H9 (cell line): ENCODE results near the gene LDB3. TPM values are rescaled to one million over a fixed set of nuclear protein-coding genes. Genes with fewer than 3 reads are reported as not detected.

ENCODE experiments used
- DNase-seq: peaks from one replicate; pipeline ENCODE4 v3.0.0-alpha.2; 2017
- H2AFZ ChIP-seq: one replicate; pipeline ENCODE4 v1.6.1; 2013; ENCODE audit warnings: mild to moderate bottlenecking, low read length, control low read depth, moderate library complexity
- H2AK5ac ChIP-seq: 2 replicates; pipeline ENCODE4 v1.6.1; 2013; ENCODE audit warnings: low read length, control low read depth, mixed read lengths; ENCODE audit not compliant: insufficient read length
- H2BK120ac ChIP-seq: one replicate; pipeline ENCODE4 v1.6.1; 2013; ENCODE audit warnings: low read depth, mild to moderate bottlenecking, low read length, control low read depth, inconsistent platforms; ENCODE audit not compliant: poor library complexity, severe bottlenecking
- H2BK12ac ChIP-seq: 2 replicates; pipeline ENCODE4 v1.6.1; 2013; ENCODE audit warnings: low read length, control low read depth, mixed read lengths, low read depth; ENCODE audit not compliant: insufficient read length
- H2BK15ac ChIP-seq: 2 replicates; pipeline ENCODE4 v1.6.1; 2013; ENCODE audit warnings: low read depth, low read length, control low read depth
- H2BK20ac ChIP-seq: one replicate; pipeline ENCODE4 v1.6.1; 2013; ENCODE audit warnings: low read depth, mild to moderate bottlenecking, low read length, control low read depth, inconsistent platforms; ENCODE audit not compliant: poor library complexity, severe bottlenecking
- H2BK5ac ChIP-seq: 2 replicates; pipeline ENCODE4 v1.6.1; 2013; ENCODE audit warnings: low read length, control low read depth, mixed read lengths; ENCODE audit not compliant: insufficient read length
- H3K14ac ChIP-seq: 2 replicates; pipeline ENCODE4 v1.6.1; 2013; ENCODE audit warnings: low read length, control low read depth; ENCODE audit not compliant: insufficient read depth
- H3K18ac ChIP-seq: 2 replicates; pipeline ENCODE4 v1.6.1; 2013; ENCODE audit warnings: low read depth, mild to moderate bottlenecking, mixed read lengths, low read length, control low read depth; ENCODE audit not compliant: insufficient read length
- H3K23ac ChIP-seq: 2 replicates; pipeline ENCODE4 v1.6.1; 2013; ENCODE audit warnings: low read length, control low read depth, mixed read lengths, low read depth; ENCODE audit not compliant: insufficient read length
- H3K23me2 ChIP-seq: 2 replicates; pipeline ENCODE4 v1.6.1; 2013; ENCODE audit warnings: low read depth, mild to moderate bottlenecking, mixed read lengths, low read length, control low read depth; ENCODE audit not compliant: insufficient read length, poor library complexity, severe bottlenecking
- H3K27ac ChIP-seq: 2 replicates; pipeline ENCODE4 v1.5.1; 2013; ENCODE audit warnings: low read length, control low read depth, mixed read lengths, low read depth; ENCODE audit not compliant: insufficient read length
- H3K27me3 ChIP-seq: 2 replicates; pipeline ENCODE4 v1.6.1; 2013; ENCODE audit warnings: low read length, control low read depth, inconsistent platforms; ENCODE audit not compliant: insufficient read depth
- H3K4ac ChIP-seq: 2 replicates; pipeline ENCODE4 v1.6.1; 2013; ENCODE audit warnings: low read depth, mild to moderate bottlenecking, control low read depth, inconsistent platforms, low read length, moderate library complexity
- H3K4me1 ChIP-seq: 2 replicates; pipeline ENCODE4 v1.6.1; 2013; ENCODE audit warnings: low read length, control low read depth, inconsistent platforms; ENCODE audit not compliant: insufficient read depth
- H3K4me2 ChIP-seq: 2 replicates; pipeline ENCODE4 v1.6.1; 2013; ENCODE audit warnings: low read length, control low read depth, mixed read lengths; ENCODE audit not compliant: insufficient read length, insufficient read depth
- H3K56ac ChIP-seq: 2 replicates; pipeline ENCODE4 v1.6.1; 2013; ENCODE audit warnings: low read depth, mild to moderate bottlenecking, mixed read lengths, low read length, control low read depth; ENCODE audit not compliant: insufficient read length
- H3K79me1 ChIP-seq: 2 replicates; pipeline ENCODE4 v1.6.1; 2013; ENCODE audit warnings: low read depth, mild to moderate bottlenecking, moderate library complexity, low read length, control low read depth, inconsistent platforms; ENCODE audit not compliant: insufficient read depth, poor library complexity, severe bottlenecking
- H3K79me2 ChIP-seq: 2 replicates; pipeline ENCODE4 v1.6.1; 2013; ENCODE audit warnings: low read length, control low read depth, inconsistent platforms; ENCODE audit not compliant: insufficient read depth
- H3K9ac ChIP-seq: 2 replicates; pipeline ENCODE4 v1.6.1; 2013; ENCODE audit warnings: low read length, control low read depth, mixed read lengths; ENCODE audit not compliant: insufficient read length; ENCODE audit errors: extremely low read depth
- H3K9me3 ChIP-seq: one replicate; pipeline ENCODE4 v1.6.1; 2013; ENCODE audit warnings: low read depth, low read length, inconsistent platforms; ENCODE audit not compliant: control insufficient read depth
- H3T11ph ChIP-seq: one replicate; pipeline ENCODE4 v1.6.1; 2013; ENCODE audit warnings: mild to moderate bottlenecking, low read length, control low read depth, inconsistent platforms
- H4K20me1 ChIP-seq: one replicate; pipeline ENCODE4 v1.6.1; 2013; ENCODE audit not compliant: control insufficient read depth, insufficient read length, insufficient read depth
- H4K5ac ChIP-seq: 2 replicates; pipeline ENCODE4 v1.6.1; 2013; ENCODE audit warnings: low read depth, mild to moderate bottlenecking, mixed read lengths, low read length, control low read depth; ENCODE audit not compliant: insufficient read length
- H4K8ac ChIP-seq: replicated peaks from 2 replicates; pipeline ENCODE4 v1.6.1; 2013; ENCODE audit warnings: low read length, control low read depth, mixed read lengths, low read depth; ENCODE audit not compliant: insufficient read length
- H4K91ac ChIP-seq: 2 replicates; pipeline ENCODE4 v1.6.1; 2013; ENCODE audit warnings: low read depth, mild to moderate bottlenecking, moderate library complexity, mixed read lengths, low read length, control low read depth; ENCODE audit not compliant: insufficient read length
- H3K27ac Mint-ChIP-seq, 3 experiments: 2 replicates in 2 of 3; 3 replicates in 1 of 3; pipeline ENCODE4 v1.8.0; 2020 to 2021; ENCODE audit warnings: mixed read lengths in 3 of 3, mild to moderate bottlenecking in 1 of 3, moderate library complexity in 1 of 3
- H3K27me3 Mint-ChIP-seq: 2 replicates; pipeline ENCODE4 v1.8.0; 2021; ENCODE audit warnings: low read depth, mild to moderate bottlenecking, moderate library complexity, mixed read lengths
- H3K36me3 Mint-ChIP-seq, 3 experiments: 2 replicates in 2 of 3; 3 replicates in 1 of 3; pipeline ENCODE4 v1.8.0; 2020 to 2021; ENCODE audit warnings: low read depth in 3 of 3, mixed read lengths in 3 of 3; ENCODE audit not compliant: insufficient read depth in 1 of 3
- H3K4me1 Mint-ChIP-seq, 2 experiments: 2 replicates each; pipeline ENCODE4 v1.8.0; 2020; ENCODE audit warnings: mixed read lengths in 2 of 2
- H3K4me3 Mint-ChIP-seq, 2 experiments: 2 replicates in 1 of 2; 3 replicates in 1 of 2; pipeline ENCODE4 v1.8.0; 2020 to 2021; ENCODE audit warnings: mild to moderate bottlenecking in 2 of 2, mixed read lengths in 2 of 2, moderate library complexity in 1 of 2
- H3K9me3 Mint-ChIP-seq, 2 experiments: 2 replicates in 1 of 2; 3 replicates in 1 of 2; pipeline ENCODE4 v1.8.0; 2020; ENCODE audit warnings: mild to moderate bottlenecking in 2 of 2, mixed read lengths in 2 of 2, moderate library complexity in 1 of 2
- WGBS: extraction: QIAGEN DNeasy Blood & Tissue Kit; methylation state at CpG from one replicate; pipeline ENCODE4 v1.1.7; 2013; ENCODE audit warnings: missing lambda C conversion rate, low lambda C conversion rate, mixed read lengths; ENCODE audit not compliant: insufficient read length; ENCODE audit errors: extremely low coverage; 5-methylcytosine and 5-hydroxymethylcytosine counted together
- total RNA-seq: library from RNA; stranded (reverse); gene quantifications from 2 replicates; pipeline ENCODE4 v1.2.1, GENCODE V29; 2021
- TF ChIP-seq, protein P1 (sequence below): fragments of 200-600 bp; sonication (generic); conservative IDR thresholded peaks from 3 replicates; pipeline ENCODE4 v1.8.0; 2021; ENCODE audit warnings: antibody characterized with exemption, mild to moderate bottlenecking

The LDB3 gene
- total RNA-seq, 1 experiment from 2014 or later, result 0.17 TPM

DNA sequence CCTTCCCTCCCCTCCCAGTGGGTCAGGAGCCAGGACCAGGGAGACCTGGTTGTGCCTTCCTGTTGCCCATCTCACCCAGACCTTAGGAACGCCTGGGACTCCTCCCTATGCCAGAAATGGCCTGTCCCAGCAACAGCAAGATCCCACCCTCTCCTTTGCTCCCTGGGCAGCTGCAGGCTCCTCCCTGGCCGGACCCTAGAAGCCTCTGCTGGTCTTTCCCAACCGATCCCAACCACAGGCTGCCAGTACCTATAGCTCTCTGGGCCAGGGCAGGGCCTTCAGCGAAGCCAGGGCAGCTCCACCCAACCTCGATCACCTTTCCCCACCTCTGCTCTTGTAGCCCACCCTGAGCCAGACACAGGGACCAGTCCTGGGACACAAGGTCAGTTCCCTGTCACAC, 21.9 kb downstream of the LDB3 start:
- H3K79me2 ChIP-seq, result no peaks in the 10 kb centered on the region
- H2AFZ ChIP-seq, result no peak overlapping the region
- no peak overlapping the region for H2BK12ac ChIP-seq
- no peaks in the 10 kb centered on the region for H3K23me2 ChIP-seq
- no peak overlapping the region for H4K5ac ChIP-seq
- no peak overlapping the region for H2BK20ac ChIP-seq
- H2BK5ac ChIP-seq, result no peak overlapping the region
- TF ChIP-seq, protein P1, sequence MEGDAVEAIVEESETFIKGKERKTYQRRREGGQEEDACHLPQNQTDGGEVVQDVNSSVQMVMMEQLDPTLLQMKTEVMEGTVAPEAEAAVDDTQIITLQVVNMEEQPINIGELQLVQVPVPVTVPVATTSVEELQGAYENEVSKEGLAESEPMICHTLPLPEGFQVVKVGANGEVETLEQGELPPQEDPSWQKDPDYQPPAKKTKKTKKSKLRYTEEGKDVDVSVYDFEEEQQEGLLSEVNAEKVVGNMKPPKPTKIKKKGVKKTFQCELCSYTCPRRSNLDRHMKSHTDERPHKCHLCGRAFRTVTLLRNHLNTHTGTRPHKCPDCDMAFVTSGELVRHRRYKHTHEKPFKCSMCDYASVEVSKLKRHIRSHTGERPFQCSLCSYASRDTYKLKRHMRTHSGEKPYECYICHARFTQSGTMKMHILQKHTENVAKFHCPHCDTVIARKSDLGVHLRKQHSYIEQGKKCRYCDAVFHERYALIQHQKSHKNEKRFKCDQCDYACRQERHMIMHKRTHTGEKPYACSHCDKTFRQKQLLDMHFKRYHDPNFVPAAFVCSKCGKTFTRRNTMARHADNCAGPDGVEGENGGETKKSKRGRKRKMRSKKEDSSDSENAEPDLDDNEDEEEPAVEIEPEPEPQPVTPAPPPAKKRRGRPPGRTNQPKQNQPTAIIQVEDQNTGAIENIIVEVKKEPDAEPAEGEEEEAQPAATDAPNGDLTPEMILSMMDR, result no peak
- WGBS, result no CpG with 5 or more reads among the region's 5 CpGs
- no peak overlapping the region for H2BK15ac ChIP-seq
- peaks cover 4% of the 10 kb centered on the region; the same call in 1 of the 2 replicates for H3K4me1 ChIP-seq
- no peak overlapping the region for H3K18ac ChIP-seq
- H3T11ph ChIP-seq, result no peak overlapping the region
- no peak overlapping the region for H2BK120ac ChIP-seq
- Mint-ChIP-seq H3K4me3 (no peak overlapping the region; a peak in 1 of 5 replicates), H3K4me1 (peaks cover 34 to 38% of the 10 kb centered on the region in 2 experiments), H3K36me3 (no peaks in the 10 kb centered on the region), H3K27me3 (peaks cover 8% of the 10 kb centered on the region), H3K9me3 (no peaks in the 10 kb centered on the region), H3K27ac (no peak overlapping the region)
- no peak overlapping the region for H3K56ac ChIP-seq
- no peak overlapping the region for H4K91ac ChIP-seq
- H3K23ac ChIP-seq, result no peak overlapping the region
- no peak overlapping the region for H4K8ac ChIP-seq
- H2AK5ac ChIP-seq, result no peak overlapping the region
- H3K9me3 ChIP-seq, result no peaks in the 10 kb centered on the region
- no peak overlapping the region for H3K27ac ChIP-seq
- no peaks in the 10 kb centered on the region for H3K79me1 ChIP-seq
- H3K9ac ChIP-seq, result no peak overlapping the region
- no peak overlapping the region for H3K4me2 ChIP-seq
- no peaks in the 10 kb centered on the region for H4K20me1 ChIP-seq
- no peaks in the 10 kb centered on the region for H3K27me3 ChIP-seq
- no peak overlapping the region for H3K4ac ChIP-seq
- DNase-seq, result no peak
- H3K14ac ChIP-seq, result no peak overlapping the region
